GM12878 (cell line): ENCODE data around the gene ACSF3. TPM values are rescaled to one million over a fixed set of nuclear protein-coding genes. Genes with fewer than 3 reads are reported as not detected.
A peak's percentile ranks its signal among the peaks of the same experiment; 100 is the strongest.
"Not testable (repeated sequence)": the region's sequence is repeated elsewhere in the genome, so short reads cannot be mapped to it uniquely, and the experiment has no call there.

Source experiments
- ATAC-seq: fragments of 200-7000 bp; cut with Tn5 transposase; 3 replicates; pipeline ENCODE4 v1.9.1; 2020; ENCODE audit warnings: mild to moderate bottlenecking, moderate library complexity
- BruUV-seq: library from RNA; stranded (reverse); fragments of 400-500 nt; replicated peaks from 2 replicates; lab custom pipeline; 2021; lab: Mats Ljungman, UMichigan
- CTCF ChIA-PET: fragments of 300-600 bp; sonication (Branson Sonifier 250); formaldehyde crosslinking; extraction: SDS; loops from one replicate; lab custom pipeline; 2021; ENCODE audit warnings: inconsistent platforms; lab: Yijun Ruan, JAX
- POLR2A ChIA-PET: fragments of 350-600 bp; formaldehyde crosslinking; extraction: SDS; loops from one replicate; lab custom pipeline; 2021; ENCODE audit warnings: inconsistent platforms; lab: Charles Lee
- RAD21 ChIA-PET: fragments of 300-600 bp; sonication (Branson Sonifier 250); formaldehyde crosslinking; loops from one replicate; lab custom pipeline; 2023; ENCODE audit warnings: antibody characterized with exemption; ENCODE audit not compliant: unreplicated experiment; lab: Charles Lee
- SMC1A ChIA-PET: fragments of 300-600 bp; sonication (Branson Sonifier 250); formaldehyde crosslinking; loops from one replicate; lab custom pipeline; 2023; ENCODE audit not compliant: unreplicated experiment, uncharacterized antibody; lab: Charles Lee
- DNase-seq: peaks from one replicate; pipeline ENCODE4 v3.0.0-alpha.2; 2011; ENCODE audit warnings: low read depth, low spot score
- FAIRE-seq: peaks from 3 replicates; lab custom pipeline; 2011; peaks lifted over from hg19 to GRCh38; lab: Jason Lieb, UNC
- H2AFZ ChIP-seq: 2 replicates; pipeline ENCODE4 v1.6.0; 2011; ENCODE audit warnings: low read depth, low read length, control low read depth; ENCODE audit not compliant: control insufficient read depth
- H3K27ac ChIP-seq: 2 replicates; pipeline ENCODE4 v1.5.1; 2011; ENCODE audit warnings: control low read depth; ENCODE audit not compliant: control insufficient read depth, insufficient read depth
- H3K27me3 ChIP-seq, 2 experiments: replicated peaks in 1 of 2; 2 replicates each; pipeline versions ENCODE4 v1.6.0 to v1.6.1; 2011; ENCODE audit warnings: low read length in 1 of 2; ENCODE audit not compliant: control insufficient read depth in 2 of 2, insufficient read depth in 2 of 2
- H3K36me3 ChIP-seq, 2 experiments: 2 replicates each; pipeline ENCODE4 v1.5.1; 2011; ENCODE audit warnings: low read length in 1 of 2; ENCODE audit not compliant: control insufficient read depth in 2 of 2, insufficient read depth in 2 of 2
- H3K4me1 ChIP-seq: 2 replicates; pipeline ENCODE4 v1.6.1; 2011; ENCODE audit warnings: mild to moderate bottlenecking, low read length, moderate library complexity, mixed read lengths; ENCODE audit not compliant: control insufficient read depth, insufficient read depth
- H3K4me2 ChIP-seq: 2 replicates; pipeline ENCODE4 v1.6.0; 2011; ENCODE audit warnings: control low read depth; ENCODE audit not compliant: control insufficient read depth, insufficient read depth
- H3K4me3 ChIP-seq: fragments of 200-600 bp; sonication (generic); 2 replicates; pipeline ENCODE4 v1.5.1; 2016
- H3K79me2 ChIP-seq: 2 replicates; pipeline ENCODE4 v1.6.0; 2011; ENCODE audit warnings: low read length; ENCODE audit not compliant: control insufficient read depth, insufficient read depth
- H3K9ac ChIP-seq: 2 replicates; pipeline ENCODE4 v1.8.0; 2011; ENCODE audit warnings: low read length, control low read depth, mixed read lengths; ENCODE audit not compliant: control insufficient read depth, insufficient read depth
- H3K9me3 ChIP-seq: replicated peaks from 3 replicates; pipeline ENCODE4 v1.5.1; 2011; ENCODE audit warnings: mild to moderate bottlenecking, low read length; ENCODE audit not compliant: control insufficient read depth, insufficient read depth
- H4K20me1 ChIP-seq: 2 replicates; pipeline ENCODE4 v1.6.0; 2011; ENCODE audit not compliant: control insufficient read depth, insufficient read depth
- FOS ChIP-seq: IDR thresholded peaks from 3 replicates; pipeline ENCODE4 v1.6.1; 2011; ENCODE audit warnings: borderline replicate concordance; ENCODE audit not compliant: insufficient read length; ENCODE audit errors: extremely low read depth
- GATAD2B ChIP-seq: fragments of 450-650 bp; conservative IDR thresholded peaks from 2 replicates; pipeline ENCODE4 v1.6.1; 2017; ENCODE audit warnings: low read depth, mild to moderate bottlenecking, moderate library complexity
- JUND ChIP-seq: IDR thresholded peaks from 2 replicates; pipeline ENCODE4 v1.6.1; 2012; ENCODE audit warnings: low read depth, mild to moderate bottlenecking, low read length, improper control_type of control experiment, moderate library complexity
- MLLT1 ChIP-seq: fragments of 450-650 bp; IDR thresholded peaks from 2 replicates; pipeline ENCODE4 v1.6.1; 2016; ENCODE audit warnings: mild to moderate bottlenecking
- PAX5 ChIP-seq: IDR thresholded peaks from 2 replicates; pipeline ENCODE4 v1.6.1; 2011; ENCODE audit warnings: low read depth, low read length, borderline replicate concordance
- RFX5 ChIP-seq: IDR thresholded peaks from 2 replicates; pipeline ENCODE4 v1.6.1; 2011; ENCODE audit warnings: low read depth, low read length, improper control_type of control experiment
- SMC3 ChIP-seq: IDR thresholded peaks from 2 replicates; pipeline ENCODE4 v1.6.1; 2011; ENCODE audit warnings: low read length, improper control_type of control experiment, borderline replicate concordance
- ZBTB40 ChIP-seq: fragments of 450-650 bp; IDR thresholded peaks from 2 replicates; pipeline ENCODE4 v1.6.1; 2016; ENCODE audit warnings: mild to moderate bottlenecking, moderate library complexity, borderline replicate concordance
- WGBS: methylation state at CpG from one replicate; pipeline ENCODE4 v1.1.6; 2016; ENCODE audit warnings: low lambda C conversion rate; ENCODE audit not compliant: insufficient replicate concordance, insufficient coverage; ENCODE audit errors: missing lambda C conversion rate; 5-methylcytosine and 5-hydroxymethylcytosine counted together
- in situ Hi-C: fragments of 300-500 bp; cut with MboI; formaldehyde crosslinking; loops from 9 replicates; pipeline ENCODE4 v1.14.3; 2018; ENCODE audit warnings: mixed read lengths
- intact Hi-C: fragments of 100-400 bp; cut with micrococcal nuclease; formaldehyde crosslinking; loops from one replicate; pipeline ENCODE4 v1.14.2; 2022; ENCODE audit not compliant: unreplicated experiment
- polyA plus RNA-seq, 11 experiments: library from polyadenylated mRNA; depleted of rRNA in 4 of 11; unstranded in 6 of 11; stranded (reverse) in 5 of 11; fragments of >200 nt; fragmentation: Nextera tagmentation in 4 of 11; fragmentation: Illumina TruSeq in 1 of 11; extraction: Ambion mirVana in 4 of 11; extraction: Trizol in 1 of 11; gene quantifications; 1 replicate in 1 of 11; 2 replicates in 10 of 11; pipeline versions ENCODE4 v1.2.1 to v1.2.3, GENCODE V29; 2011 to 2016; ENCODE audit warnings: inconsistent platforms in 2 of 11, missing spikeins in 2 of 11, low read depth in 1 of 11
- total RNA-seq, 4 experiments: library from RNA; depleted of rRNA in 3 of 4; stranded (reverse); fragments of >200 nt in 3 of 4; fragmentation: Illumina TruSeq in 1 of 4; extraction: Trizol in 1 of 4; gene quantifications; 2 replicates each; pipeline versions ENCODE4 v1.2.1 to v1.2.3, GENCODE V29; 2013 to 2021

ACSF3 gene
- total and polyA plus RNA-seq, 10 of the 15 experiments (the other 5 are each of a cell fraction or from before 2014, with no cell fraction given) = 1.0 to 44.4 (median 25.8) TPM

GRCh38 chr16:89092013-89092412 lies 1.6 kb upstream of the ACSF3 start:
- ChIA-PET POLR2A (no interaction called here), SMC1A (no interaction called here), CTCF (interaction anchor here (1.0 to 1.4 kb wide), 2 partner anchors 27 to 52 kb away, joined by 4 to 5 read pairs; no protein-coding TSS in a partner anchor), RAD21 (no interaction called here)
- Histone ChIP-seq H3K27me3 (peaks cover 0 to 1% of the 10 kb centered on the region in 2 experiments; a peak in 2 of 4 replicates), H3K4me2 (no peak overlapping the region), H3K9me3 (no peaks in the 10 kb centered on the region), H3K4me3 (no peak overlapping the region), H3K36me3 (no peaks in the 10 kb centered on the region), H3K4me1 (peaks cover 18% of the 10 kb centered on the region), H3K9ac (no peak overlapping the region), H3K27ac (no peak overlapping the region), H3K79me2 (peaks cover 33% of the 10 kb centered on the region), H2AFZ (no peak overlapping the region), H4K20me1 (no peaks in the 10 kb centered on the region)
- intact Hi-C loops = no loop called here
- BruUV-seq = no TSS peak
- FAIRE-seq (no peak), ATAC-seq (no peak), DNase-seq (no peak)
- 51% methylated on average over 7 of the region's 7 CpGs for WGBS
- in situ Hi-C loops = no loop called here
- TF ChIP-seq PAX5 (no peak), RFX5 (no peak), SMC3 (no peak), FOS (no peak), JUND (no peak), GATAD2B (no peak)

GRCh38 chr16:89093252-89093601 lies 425 bp upstream of the ACSF3 start:
- peaks cover 27% of the 10 kb centered on the region for H3K4me1 ChIP-seq
- in situ Hi-C loops, intact Hi-C loops, H3K27me3 ChIP-seq, ATAC-seq, FAIRE-seq, H4K20me1 ChIP-seq, H3K9me3 ChIP-seq, H3K36me3 ChIP-seq, SMC1A ChIA-PET, DNase-seq: not testable (repeated sequence)
- H3K27ac ChIP-seq = 0 out of 2 replicates have a peak overlapping the region, but pooled peaks have one; percentile 17
- BruUV-seq = TSS peak; percentile 75
- CTCF ChIA-PET = interaction anchor here (0.6 to 1.4 kb wide), 2 partner anchors 28 to 705 kb away, joined by 4 to 5 read pairs; no protein-coding TSS in a partner anchor
- H3K4me3 ChIP-seq = peak overlapping the region; percentile 81; the same call in 1 of the 2 replicates
- POLR2A ChIA-PET = interaction anchor here (0.5 to 2.1 kb wide), 3 partner anchors 32 to 229 kb away, joined by 4 to 7 read pairs (median 6); no protein-coding TSS in a partner anchor
- peak overlapping the region; percentile 86 for H3K4me2 ChIP-seq
- peak overlapping the region; percentile 86 for H2AFZ ChIP-seq
- peaks cover 39% of the 10 kb centered on the region for H3K79me2 ChIP-seq
- H3K9ac ChIP-seq = peak overlapping the region; percentile 82; the same call in 1 of the 2 replicates
- RAD21 ChIA-PET = interaction anchor here (0.6 to 1.8 kb wide), 2 partner anchors 21 to 44 kb away, joined by 3 to 5 read pairs; no protein-coding TSS in a partner anchor
- 62% methylated on average over 15 of the region's 15 CpGs for WGBS
- peak; percentile 48 for TF ChIP-seq ZBTB40
- peak; percentile 76 for TF ChIP-seq MLLT1
